Mucosa of rectum (tissue), 2 donors: Measurements from ENCODE around the gene FZD7.

Experiments
- H3K27ac ChIP-seq, 2 donors: one replicate each; pipeline ENCODE4 v1.7.0; 2013; ENCODE audit warnings: inconsistent platforms in 2 of 2, low read depth in 2 of 2, low read length in 2 of 2
- H3K27me3 ChIP-seq, 2 donors: one replicate each; pipeline ENCODE4 v1.7.0; 2013; ENCODE audit warnings: low read length in 2 of 2; ENCODE audit not compliant: control insufficient read depth in 2 of 2, insufficient read depth in 2 of 2
- H3K36me3 ChIP-seq, 2 donors: one replicate each; pipeline ENCODE4 v1.7.0; 2013; ENCODE audit warnings: low read length in 2 of 2; ENCODE audit not compliant: control insufficient read depth in 2 of 2, insufficient read depth in 2 of 2
- H3K4me1 ChIP-seq, 2 donors: one replicate each; pipeline ENCODE4 v1.7.0; 2013; ENCODE audit warnings: low read length in 2 of 2, mild to moderate bottlenecking in 1 of 2; ENCODE audit not compliant: control insufficient read depth in 2 of 2, insufficient read depth in 2 of 2
- H3K4me3 ChIP-seq, 2 donors: one replicate each; pipeline ENCODE4 v1.7.0; 2013; ENCODE audit warnings: low read length in 2 of 2
- H3K9ac ChIP-seq, 2 donors: one replicate each; pipeline ENCODE4 v1.7.0; 2013; ENCODE audit warnings: low read length in 2 of 2, low read depth in 1 of 2, mild to moderate bottlenecking in 1 of 2
- H3K9me3 ChIP-seq, 2 donors: one replicate each; pipeline ENCODE4 v1.7.0; 2013; ENCODE audit warnings: low read length in 2 of 2; ENCODE audit not compliant: control insufficient read depth in 2 of 2
- donor health status: healthy.
- donor health status: Normal muscosa, but diverticular disease.

The FZD7 gene

GRCh38 chr2:202046572-202046971 is 12.9 kb downstream of the FZD7 start:
- no peak overlapping the region for H3K9ac ChIP-seq
- no peak overlapping the region for H3K4me3 ChIP-seq
- H3K36me3 ChIP-seq, result no peaks in the 10 kb centered on the region
- H3K4me1 ChIP-seq, result no peaks in the 10 kb centered on the region
- no peak overlapping the region for H3K27ac ChIP-seq
- H3K9me3 ChIP-seq, result no peaks in the 10 kb centered on the region
- H3K27me3 ChIP-seq, result no peaks in the 10 kb centered on the region

- no peaks in the 10 kb centered on the region for H3K9me3 ChIP-seq
- H3K4me3 ChIP-seq, result no peak overlapping the region
- H3K9ac ChIP-seq, result no peak overlapping the region
- H3K36me3 ChIP-seq, result no peaks in the 10 kb centered on the region
- H3K4me1 ChIP-seq, result no peaks in the 10 kb centered on the region
- H3K27me3 ChIP-seq, result no peaks in the 10 kb centered on the region
- H3K27ac ChIP-seq, result no peak overlapping the region
These were observed 15.6 kb downstream of the FZD7 start for GRCh38 chr2:202049092-202049728.

GRCh38 chr2:202049840-202050239 is 16.2 kb downstream of the FZD7 start:
- Histone ChIP-seq H3K36me3 (no peaks in the 10 kb centered on the region), H3K27ac (no peak overlapping the region), H3K4me1 (no peaks in the 10 kb centered on the region), H3K9ac (no peak overlapping the region), H3K27me3 (peaks cover 0 to 3% of the 10 kb centered on the region in 2 donors), H3K9me3 (no peaks in the 10 kb centered on the region), H3K4me3 (no peak overlapping the region)

GRCh38 chr2:202050652-202051051 is 17.0 kb downstream of the FZD7 start:
- Histone ChIP-seq H3K9me3 (no peaks in the 10 kb centered on the region), H3K4me3 (no peak overlapping the region), H3K9ac (no peak overlapping the region), H3K27me3 (peaks cover 0 to 3% of the 10 kb centered on the region in 2 donors), H3K27ac (no peak overlapping the region), H3K4me1 (no peaks in the 10 kb centered on the region), H3K36me3 (no peaks in the 10 kb centered on the region)

GRCh38 chr2:202051499-202052161 is 18.0 kb downstream of the FZD7 start:
- Histone ChIP-seq H3K4me3 (no peak overlapping the region), H3K9ac (no peak overlapping the region), H3K27ac (no peak overlapping the region), H3K4me1 (no peaks in the 10 kb centered on the region), H3K9me3 (no peaks in the 10 kb centered on the region), H3K36me3 (no peaks in the 10 kb centered on the region), H3K27me3 (peaks cover 0 to 3% of the 10 kb centered on the region in 2 donors)

- no peak overlapping the region for H3K4me3 ChIP-seq
- H3K9me3 ChIP-seq, result no peaks in the 10 kb centered on the region
- no peak overlapping the region for H3K9ac ChIP-seq
- no peak overlapping the region for H3K27ac ChIP-seq
- peaks cover 0 to 3% of the 10 kb centered on the region in 2 donors for H3K27me3 ChIP-seq
- H3K36me3 ChIP-seq, result no peaks in the 10 kb centered on the region
- no peaks in the 10 kb centered on the region for H3K4me1 ChIP-seq
These were observed 18.6 kb downstream of the FZD7 start for GRCh38 chr2:202052235-202052634.

GRCh38 chr2:202054679-202055078 is 21.0 kb downstream of the FZD7 start:
- H3K27me3 ChIP-seq, result peaks cover 0 to 3% of the 10 kb centered on the region in 2 donors
- no peak overlapping the region for H3K9ac ChIP-seq
- no peak overlapping the region for H3K27ac ChIP-seq
- no peaks in the 10 kb centered on the region for H3K9me3 ChIP-seq
- H3K4me1 ChIP-seq, result no peaks in the 10 kb centered on the region
- no peak overlapping the region for H3K4me3 ChIP-seq
- no peaks in the 10 kb centered on the region for H3K36me3 ChIP-seq

GRCh38 chr2:202056611-202057010 is 23.0 kb downstream of the FZD7 start:
- H3K9ac ChIP-seq, result no peak overlapping the region
- no peak overlapping the region for H3K27ac ChIP-seq
- peaks cover 0 to 3% of the 10 kb centered on the region in 2 donors for H3K27me3 ChIP-seq
- H3K4me1 ChIP-seq, result no peaks in the 10 kb centered on the region
- no peaks in the 10 kb centered on the region for H3K9me3 ChIP-seq
- no peak overlapping the region for H3K4me3 ChIP-seq
- H3K36me3 ChIP-seq, result no peaks in the 10 kb centered on the region

GRCh38 chr2:202060218-202060617 is 26.6 kb downstream of the FZD7 start:
- H3K4me1 ChIP-seq, result peaks cover 0 to 6% of the 10 kb centered on the region in 2 donors
- no peaks in the 10 kb centered on the region for H3K27me3 ChIP-seq
- H3K9ac ChIP-seq, result no peak overlapping the region
- no peak overlapping the region for H3K4me3 ChIP-seq
- no peak overlapping the region for H3K27ac ChIP-seq
- H3K36me3 ChIP-seq, result no peaks in the 10 kb centered on the region
- no peaks in the 10 kb centered on the region for H3K9me3 ChIP-seq

GRCh38 chr2:202061695-202062094 is 28.0 kb downstream of the FZD7 start:
- Histone ChIP-seq H3K36me3 (no peaks in the 10 kb centered on the region), H3K27ac (no peak overlapping the region), H3K4me3 (no peak overlapping the region), H3K27me3 (no peaks in the 10 kb centered on the region), H3K4me1 (peaks cover 0 to 6% of the 10 kb centered on the region in 2 donors), H3K9me3 (no peaks in the 10 kb centered on the region), H3K9ac (no peak overlapping the region)
